Stimulated activated CD8-positive, alpha-beta memory T cell treated with anti-CD3 and anti-CD28 coated beads, Interleukin-12 subunit alpha, Interleukin-12 subunit beta, amount 100 ng/mL, for 24 hours (primary cell): ENCODE data around the gene PET100.

Experiments used
- DNase-seq: peaks from one replicate; pipeline ENCODE4 v3.0.0-alpha.2; 2020; ENCODE audit errors: extremely low read depth

PET100 gene

GRCh38 chr19:7650148-7650547 lies 20.6 kb downstream of the PET100 start:
- no peak for DNase-seq

GRCh38 chr19:7652061-7652641 lies 22.6 kb downstream of the PET100 start:
- DNase-seq, result no peak

DNA sequence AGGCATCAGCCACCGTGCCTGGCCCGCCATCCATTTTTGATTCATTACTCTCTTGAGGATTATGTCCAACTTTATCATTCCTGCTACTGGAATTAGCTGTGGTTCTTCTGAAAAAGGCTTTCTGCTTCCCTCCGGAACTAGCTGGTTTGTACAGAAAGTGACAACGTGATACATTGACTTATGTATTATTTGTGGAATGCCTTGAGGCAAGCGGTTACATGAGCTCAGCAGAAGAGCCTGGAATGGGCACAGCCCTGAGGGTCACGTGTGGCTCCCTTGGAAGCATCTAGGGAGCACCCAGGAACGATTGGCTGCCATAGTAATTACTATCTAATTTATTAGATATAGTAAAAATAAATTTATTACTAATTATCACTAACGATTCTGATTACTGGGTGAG lies 24.8 kb downstream of the PET100 start:
- no peak for DNase-seq

GRCh38 chr19:7655581-7655980 lies 26.0 kb downstream of the PET100 start:
- no peak for DNase-seq

- no peak for DNase-seq
These were observed 27.6 kb downstream of the PET100 start for GRCh38 chr19:7657131-7657751.

- DNase-seq, result no peak
These were observed 28.7 kb downstream of the PET100 start for GRCh38 chr19:7658219-7658686.

DNA sequence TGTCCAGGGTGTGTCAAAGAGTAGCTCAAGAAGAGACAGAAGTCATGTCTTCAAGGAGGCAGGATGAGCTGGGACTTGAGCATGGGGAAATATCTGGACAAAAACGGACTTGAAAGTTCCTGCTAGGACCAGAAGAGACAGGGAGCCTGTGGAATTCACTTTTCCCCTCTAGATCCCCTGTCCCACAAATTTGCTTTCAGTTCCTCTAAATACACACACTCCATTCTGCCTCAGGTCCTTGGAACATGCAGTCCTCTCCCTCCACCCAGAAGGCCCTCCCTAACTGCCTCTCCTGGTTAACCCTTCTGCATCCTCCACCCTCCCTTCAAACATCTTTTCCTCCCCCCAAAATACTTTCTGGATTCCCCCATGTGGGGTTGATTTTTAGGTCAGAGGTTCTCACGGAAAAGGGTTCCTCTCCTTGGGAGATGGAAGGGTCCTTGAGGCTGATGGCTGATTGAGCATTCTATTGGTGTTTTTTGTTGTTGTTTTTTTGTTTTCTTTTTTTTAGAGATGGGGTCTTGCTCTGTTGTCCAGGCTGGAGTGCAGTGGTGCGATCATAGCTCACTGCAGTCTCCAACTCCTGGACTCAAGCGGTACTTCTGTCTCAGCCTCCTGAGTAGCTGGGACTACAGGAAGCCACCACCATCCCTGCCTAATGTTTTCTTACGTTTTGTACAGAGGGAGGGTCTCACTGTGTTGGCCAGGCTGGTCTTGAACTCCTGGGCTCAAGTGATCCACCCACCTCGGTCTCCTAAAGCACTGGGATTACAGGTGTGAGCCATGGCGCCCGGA lies 32.3 kb downstream of the PET100 start:
- DNase-seq, result no peak

DNA sequence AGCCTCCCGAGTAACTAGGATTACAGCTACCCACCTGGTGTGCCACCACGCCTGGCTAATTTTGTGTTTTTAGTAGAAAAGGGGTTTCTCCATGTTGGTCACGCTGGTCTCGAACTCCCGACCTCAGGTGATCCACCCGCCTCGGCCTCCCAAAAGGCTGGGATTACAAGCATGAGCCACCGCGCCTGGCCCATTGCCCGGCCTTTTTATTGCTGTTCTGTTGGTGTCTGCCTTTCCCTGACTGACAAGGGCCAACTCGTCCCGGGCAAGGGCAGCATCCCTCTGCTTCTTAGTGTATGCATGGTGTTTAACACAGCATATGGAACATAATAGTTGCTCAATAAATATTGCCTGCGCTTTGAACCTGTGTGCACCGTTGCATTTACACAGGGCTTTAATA lies 33.1 kb downstream of the PET100 start:
- no peak for DNase-seq

- DNase-seq, result no peak
These were observed 34.1 kb downstream of the PET100 start for GRCh38 chr19:7663706-7664105.

DNA sequence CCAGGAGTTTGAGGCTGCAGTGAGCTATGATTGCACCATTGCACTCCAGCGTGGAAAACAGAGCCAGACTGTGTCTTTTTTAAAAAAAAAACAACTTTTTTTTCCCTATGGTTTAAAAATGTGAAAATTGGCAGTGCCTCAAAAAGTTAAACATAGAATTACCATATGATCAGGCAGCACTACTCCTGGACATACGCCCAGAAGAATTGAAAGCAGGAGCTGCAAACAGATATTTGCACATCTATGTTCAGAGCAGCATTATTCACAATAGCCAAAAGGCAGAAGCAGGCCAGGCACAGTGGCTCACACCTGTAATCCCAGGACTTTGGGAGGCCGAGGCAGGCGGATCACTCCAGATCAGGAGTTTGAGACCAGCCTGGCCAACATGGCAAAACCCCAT lies 35.5 kb downstream of the PET100 start:
- no peak for DNase-seq

DNA sequence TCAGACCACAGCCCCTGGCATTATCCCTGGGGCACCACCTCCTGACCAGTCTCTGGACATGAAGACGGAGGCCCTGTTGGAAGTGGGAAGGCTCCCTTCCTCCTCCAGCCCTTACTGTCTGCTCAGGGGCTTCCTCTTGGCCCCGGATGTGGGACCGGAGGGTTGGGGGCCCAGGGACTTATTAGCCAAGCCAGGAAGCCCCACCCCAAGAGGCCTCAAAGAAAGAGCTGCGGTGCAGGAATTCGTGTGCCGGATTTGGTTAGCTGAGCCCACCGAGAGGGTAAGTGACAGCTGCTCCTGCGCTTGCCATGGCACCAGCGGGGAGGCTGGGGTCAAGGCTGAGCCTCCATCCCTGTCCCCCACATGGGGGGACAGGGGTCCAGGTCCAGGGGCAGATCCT lies 39.2 kb downstream of the PET100 start, which contains the start of gene RETN:
Gene RETN (plus strand): TSS at position 208 of the 400 bp plus-strand sequence. CDS start 278 bp downstream, outside the sequence.
- no peak for DNase-seq

GRCh38 chr19:7669641-7670040 lies 40.0 kb downstream of the PET100 start:
- DNase-seq, result no peak

DNA sequence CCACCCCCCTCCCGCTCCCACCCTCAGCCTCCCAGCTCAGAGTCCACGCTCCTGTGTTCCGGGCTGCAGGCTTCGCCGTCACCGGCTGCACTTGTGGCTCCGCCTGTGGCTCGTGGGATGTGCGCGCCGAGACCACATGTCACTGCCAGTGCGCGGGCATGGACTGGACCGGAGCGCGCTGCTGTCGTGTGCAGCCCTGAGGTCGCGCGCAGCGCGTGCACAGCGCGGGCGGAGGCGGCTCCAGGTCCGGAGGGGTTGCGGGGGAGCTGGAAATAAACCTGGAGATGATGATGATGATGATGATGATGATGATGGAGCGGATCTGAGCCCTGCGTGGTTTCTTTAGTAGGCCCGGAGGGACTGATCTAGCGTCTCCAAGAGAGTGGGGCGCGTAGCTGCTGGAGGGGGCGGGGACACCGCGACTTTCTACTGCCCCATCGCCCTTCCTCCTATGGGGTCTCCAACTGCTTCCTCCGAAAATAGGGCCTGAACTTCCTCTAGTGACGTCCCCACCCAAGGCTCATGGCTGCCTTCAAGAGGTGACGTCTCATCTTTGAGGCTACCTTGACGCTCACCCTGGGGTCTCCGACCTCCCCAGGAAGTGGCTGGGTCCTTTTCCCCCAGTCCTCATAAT lies 40.7 kb downstream of the PET100 start:
- no peak for DNase-seq

- no peak for DNase-seq
These were observed 41.2 kb downstream of the PET100 start for GRCh38 chr19:7670790-7671189.

- no peak for DNase-seq
These were observed 42.9 kb downstream of the PET100 start for GRCh38 chr19:7672522-7672921.

GRCh38 chr19:7674010-7675005 lies 44.7 kb downstream of the PET100 start:
- no peak for DNase-seq

DNA sequence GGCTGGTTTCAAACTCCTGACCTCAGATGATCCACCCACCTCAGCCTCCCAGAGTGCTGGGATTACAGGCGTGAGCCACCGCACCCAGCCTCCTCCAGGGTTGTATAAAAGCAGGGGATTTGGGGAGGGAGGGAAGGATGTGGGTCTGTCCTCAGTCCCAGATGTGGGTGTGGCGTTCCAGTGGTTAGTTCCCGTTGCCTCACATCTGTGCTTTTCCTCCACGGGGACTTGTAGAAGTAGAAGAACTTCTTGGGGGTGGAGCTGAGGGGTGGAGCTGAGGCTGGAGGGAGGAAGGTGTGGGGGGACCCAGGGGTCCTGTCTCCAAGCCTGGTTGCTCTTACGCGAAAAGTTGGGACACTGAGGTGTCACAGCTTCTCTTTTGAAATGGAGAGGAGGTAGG lies 46.8 kb downstream of the PET100 start:
- DNase-seq, result no peak

DNA sequence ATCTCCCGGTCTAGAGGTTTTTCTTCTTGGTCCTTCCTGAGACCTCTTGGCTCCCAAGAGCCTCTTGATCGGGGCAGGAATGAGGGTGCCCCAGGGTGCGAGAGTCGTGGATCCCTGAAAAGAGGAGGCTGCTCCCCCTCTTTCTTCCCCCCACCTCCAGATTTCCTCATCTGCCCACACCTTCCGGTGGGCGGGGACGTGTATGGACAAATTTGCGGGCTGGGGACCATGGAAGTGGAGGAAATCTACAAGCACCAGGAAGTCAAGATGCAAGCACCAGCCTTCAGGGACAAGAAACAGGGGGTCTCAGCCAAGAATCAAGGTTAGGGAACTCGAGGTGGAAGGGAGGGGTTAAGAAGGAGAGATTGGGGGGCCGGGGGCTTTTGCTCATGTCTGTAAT lies 47.3 kb downstream of the PET100 start, which contains the start of gene MCEMP1:
Gene MCEMP1 (plus strand): TSS at position 237 of the 400 bp plus-strand sequence. CDS start 31 bp downstream, at position 268.
- no peak for DNase-seq

DNA sequence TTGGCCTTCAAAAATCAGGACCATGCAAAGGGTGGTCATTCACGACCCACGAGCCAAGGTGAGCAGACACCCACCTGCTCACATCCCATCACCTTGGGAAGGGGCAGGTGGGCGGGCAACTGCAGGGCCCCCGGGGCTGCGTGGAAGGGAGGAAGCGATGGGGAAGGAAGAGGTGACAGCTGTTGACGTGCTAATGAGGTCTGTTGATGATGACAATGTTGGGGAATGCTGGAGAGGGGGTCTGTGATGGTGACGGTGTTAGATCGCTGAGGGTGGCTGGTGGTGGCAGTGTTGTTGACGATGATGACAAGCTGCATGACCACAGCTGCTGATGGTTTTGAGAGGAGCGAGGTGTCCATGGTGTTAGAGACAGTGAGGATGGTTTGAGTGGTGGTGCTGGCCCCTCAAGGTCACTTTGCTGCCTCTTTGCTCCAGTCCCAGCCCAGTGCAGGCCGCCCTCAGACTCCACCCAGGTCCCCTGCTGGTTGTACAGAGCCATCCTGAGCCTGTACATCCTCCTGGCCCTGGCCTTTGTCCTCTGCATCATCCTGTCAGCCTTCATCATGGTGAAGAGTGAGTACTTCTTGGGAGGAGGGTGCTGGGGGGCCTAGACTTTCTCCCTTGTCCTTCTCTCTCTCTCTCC lies 48.2 kb downstream of the PET100 start:
- no peak for DNase-seq

DNA sequence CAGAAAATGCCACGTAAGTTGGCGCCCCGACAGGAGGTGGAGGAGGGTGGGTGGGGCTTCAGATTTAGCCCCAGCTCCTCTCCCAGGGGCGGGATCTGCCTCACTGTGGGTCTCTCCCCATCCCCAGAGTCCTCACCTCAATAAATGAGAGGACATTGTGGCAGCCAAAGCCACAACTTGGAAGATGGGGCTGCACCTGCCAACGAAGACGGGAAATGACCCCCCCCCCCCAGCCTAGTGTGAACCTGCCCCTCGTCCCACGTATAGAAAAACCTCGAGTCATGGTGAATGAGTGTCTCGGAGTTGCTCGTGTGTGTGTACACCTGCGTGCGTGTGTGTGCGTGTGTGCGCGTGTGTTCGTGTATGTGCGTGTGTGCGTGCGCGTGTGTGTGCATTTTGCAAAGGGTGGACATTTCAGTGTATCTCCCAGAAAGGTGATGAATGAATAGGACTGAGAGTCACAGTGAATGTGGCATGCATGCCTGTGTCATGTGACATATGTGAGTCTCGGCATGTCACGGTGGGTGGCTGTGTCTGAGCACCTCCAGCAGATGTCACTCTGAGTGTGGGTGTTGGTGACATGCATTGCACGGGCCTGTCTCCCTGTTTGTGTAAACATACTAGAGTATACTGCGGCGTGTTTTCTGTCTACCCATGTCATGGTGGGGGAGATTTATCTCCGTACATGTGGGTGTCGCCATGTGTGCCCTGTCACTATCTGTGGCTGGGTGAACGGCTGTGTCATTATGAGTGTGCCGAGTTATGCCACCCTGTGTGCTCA lies 49.6 kb downstream of the PET100 start:
- DNase-seq, result no peak
